Stimulated activated CD4-positive, alpha-beta T cell treated with anti-CD3 and anti-CD28 coated beads, Interleukin-2, amount 100 ng/mL, for 48 hours (primary cell): ENCODE data around the gene HYPK.
"Not testable (repeated sequence)": the region's sequence is repeated elsewhere in the genome, so short reads cannot be mapped to it uniquely, and the experiment has no call there.

Experiments
- DNase-seq, 2 donors: peaks; one replicate each; pipeline ENCODE4 v3.0.0-alpha.2; 2020

The HYPK gene

GRCh38 chr15:43795997-43796396 is 4.4 kb upstream of the HYPK start:
- no peak for DNase-seq

GRCh38 chr15:43796566-43796965 is 3.8 kb upstream of the HYPK start:
- DNase-seq = no peak

DNA sequence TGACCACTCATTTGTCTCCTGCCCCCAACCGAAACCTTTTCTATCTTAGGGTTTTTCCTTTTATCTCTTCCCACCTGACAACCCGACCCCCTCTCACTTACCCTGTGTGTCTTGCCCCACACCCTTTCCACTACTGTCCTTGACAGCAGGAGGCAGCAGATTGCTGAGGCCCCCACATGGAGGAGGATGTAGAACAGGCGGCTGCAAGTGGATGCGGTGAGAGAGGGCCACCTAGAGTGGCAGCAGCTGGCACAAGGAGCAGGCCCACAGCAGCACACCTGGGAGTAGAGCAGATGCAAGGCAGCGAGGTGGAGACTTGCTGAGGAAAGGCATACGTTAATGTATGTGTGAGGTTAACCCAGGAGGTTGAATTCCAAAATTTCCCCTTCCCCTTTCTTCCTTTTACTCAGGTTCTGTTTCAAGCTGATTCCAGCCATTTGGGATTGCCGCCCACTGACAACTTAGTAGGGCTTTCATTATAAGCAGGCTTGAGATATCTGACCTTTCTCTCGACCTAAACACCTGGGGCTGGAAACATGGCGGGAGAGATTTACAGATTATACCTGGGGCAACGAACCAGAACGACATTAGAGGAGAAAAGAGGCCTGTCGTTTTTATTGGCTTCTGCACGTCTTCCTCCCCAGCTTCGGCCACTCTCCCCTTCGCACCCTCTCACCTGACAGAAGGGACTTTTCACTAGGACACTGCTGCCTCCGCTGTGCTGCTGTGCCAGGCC is 1.0 kb upstream of the HYPK start:
- no peak for DNase-seq

GRCh38 chr15:43799945-43800285 is 484 bp upstream of the HYPK start, which contains the start of gene SERINC4:
Gene SERINC4 (minus strand): TSS chr15:43800220. CDS start chr15:43799986, 234 bp downstream.
- DNase-seq = no peak

DNA sequence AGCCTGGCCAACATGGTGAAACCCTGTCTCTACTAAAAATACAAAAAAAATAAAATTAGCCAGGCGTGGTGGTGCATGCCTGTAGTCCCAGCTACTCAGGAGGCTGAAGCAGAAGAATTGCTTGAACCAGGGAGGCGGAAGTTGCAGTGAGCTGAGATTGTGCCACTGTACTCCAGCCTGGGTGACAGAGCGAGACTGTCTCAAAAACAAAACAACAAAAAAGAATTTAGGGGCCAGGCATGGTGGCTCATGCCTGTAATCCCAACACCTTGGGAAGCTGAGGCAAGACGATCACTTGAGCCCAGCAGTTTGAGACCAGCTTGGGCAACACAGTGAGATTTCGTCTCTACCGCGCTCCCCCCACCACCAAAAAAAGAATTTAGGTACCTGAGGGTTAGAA is 2.3 kb downstream of the HYPK start:
- not testable (repeated sequence) for DNase-seq

DNA sequence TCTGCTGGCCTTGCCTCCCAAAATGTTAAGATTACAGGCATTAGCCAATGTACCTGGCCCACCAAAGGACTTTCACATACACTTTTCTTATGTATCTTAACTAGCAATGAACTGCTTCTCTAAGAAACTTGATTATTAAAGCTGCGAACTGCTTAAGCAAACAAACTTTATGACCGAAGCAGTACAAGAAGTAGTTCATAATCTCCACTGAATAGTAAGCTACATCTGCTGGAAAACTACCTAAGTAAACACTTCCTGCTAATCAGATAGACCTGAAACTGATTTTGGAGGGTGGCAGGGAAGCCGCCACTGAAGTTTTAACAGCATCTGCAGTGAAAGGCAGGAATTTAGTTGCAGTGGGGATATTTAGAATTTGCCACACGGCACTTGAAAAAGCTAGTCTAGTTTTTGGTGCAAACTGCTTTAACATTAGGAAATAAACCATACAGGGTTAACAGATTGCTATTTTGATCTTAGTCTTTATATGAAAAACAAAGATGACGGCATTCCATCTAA is 8.1 kb downstream of the HYPK start:
- no peak for DNase-seq

GRCh38 chr15:43808960-43809678 is 8.7 kb downstream of the HYPK start:
- DNase-seq = no peak

DNA sequence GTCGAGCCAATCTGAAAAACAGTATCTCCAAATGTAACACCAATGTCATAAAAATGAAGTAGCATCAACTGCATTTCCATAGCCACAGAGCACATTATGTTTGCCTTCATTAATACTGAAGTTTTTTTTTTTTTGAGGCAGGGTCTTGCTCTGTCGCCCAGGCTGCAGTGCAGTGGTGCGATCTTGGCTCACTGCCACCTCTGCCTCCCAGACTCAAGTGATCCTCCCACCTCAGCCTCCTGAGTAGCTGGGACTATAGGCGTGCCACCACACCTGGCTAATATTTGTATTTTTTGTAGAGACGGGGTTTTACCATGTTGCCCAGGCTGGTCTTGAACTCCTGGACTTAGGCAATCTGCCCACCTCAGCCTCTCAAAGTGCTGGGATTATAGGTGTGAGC is 14.7 kb downstream of the HYPK start:
- not testable (repeated sequence) for DNase-seq

GRCh38 chr15:43821505-43821904 is 21.1 kb downstream of the HYPK start:
- no peak for DNase-seq

DNA sequence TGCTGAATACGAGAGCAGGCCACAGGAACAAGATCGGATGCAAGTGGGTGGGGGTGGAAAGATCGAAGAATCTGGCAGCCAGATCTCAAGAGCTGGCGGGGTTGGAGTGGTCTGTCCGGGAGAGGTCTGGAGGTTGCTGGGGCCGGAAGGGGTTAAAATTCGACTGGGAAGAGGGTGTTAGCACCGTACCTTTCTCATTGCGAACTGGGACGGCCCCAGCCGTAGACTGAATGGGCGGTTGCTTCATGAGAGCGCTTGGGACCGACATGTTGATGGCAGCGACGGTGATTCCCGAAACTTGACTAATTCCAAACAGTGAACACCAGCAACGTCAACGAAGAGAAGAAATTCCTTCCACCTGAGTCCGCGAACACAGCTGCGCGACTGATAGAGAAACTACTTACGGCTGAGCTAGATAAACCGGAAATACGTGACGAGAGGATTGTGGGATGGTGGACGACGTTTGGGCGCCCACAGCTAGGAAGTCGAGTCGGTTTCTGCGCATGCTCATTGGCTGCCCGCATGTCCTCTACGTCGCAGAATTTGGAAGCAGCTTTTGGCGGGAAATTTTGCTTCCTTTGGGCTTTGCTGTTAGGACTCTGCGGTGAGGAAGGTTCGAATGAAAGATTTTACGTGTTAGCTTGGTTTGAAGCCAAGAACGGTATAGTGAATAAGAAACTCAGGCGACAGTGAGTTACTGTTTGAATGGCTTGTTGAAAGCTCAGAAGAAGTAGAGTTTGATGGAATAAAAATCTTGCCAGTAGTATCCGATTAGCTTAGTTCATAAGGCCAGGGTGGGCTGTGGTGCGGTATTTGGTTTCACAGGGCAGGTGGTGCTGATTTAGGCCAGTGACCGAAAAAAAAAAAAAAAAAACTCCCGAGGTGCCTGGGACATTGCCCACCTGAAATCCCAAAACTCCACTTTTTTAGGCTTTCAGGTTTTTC is 24.2 kb downstream of the HYPK start, which contains the start of gene MFAP1:
Gene MFAP1 (minus strand): TSS at position 389 of the 945 bp plus-strand sequence. CDS start 121 bp downstream, at position 268.
- DNase-seq = peak; percentile 86 to 90

- DNase-seq = not testable (repeated sequence)
These were observed 24.9 kb downstream of the HYPK start for GRCh38 chr15:43825305-43825704.

DNA sequence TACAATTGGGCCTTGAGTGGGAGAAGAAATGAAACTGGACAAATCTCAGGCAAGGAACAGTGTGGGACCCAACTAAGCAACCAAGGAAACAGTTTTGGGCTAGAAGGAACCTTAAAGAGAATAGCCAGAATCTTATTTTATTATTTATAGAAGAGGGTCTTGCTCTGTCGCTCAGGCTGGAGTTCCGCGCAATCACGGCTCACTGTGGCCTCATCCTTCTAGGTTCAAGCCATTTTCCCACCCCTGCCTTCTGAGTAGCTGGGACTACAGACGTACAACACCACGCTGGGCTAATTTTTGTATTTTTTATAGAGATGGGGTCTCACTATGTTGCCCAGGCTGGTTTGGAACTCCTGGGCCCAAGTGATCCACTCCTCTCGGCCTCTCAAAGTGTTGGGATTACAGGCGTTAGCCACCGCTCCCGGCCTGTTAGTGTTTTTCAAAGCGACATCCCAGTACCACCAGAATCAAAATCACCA is 25.7 kb downstream of the HYPK start:
- DNase-seq = no peak

GRCh38 chr15:43826508-43827341 is 26.3 kb downstream of the HYPK start, which contains the start of gene WDR76:
Gene WDR76 (plus strand): TSS chr15:43827002. CDS start chr15:43827033, 31 bp downstream.
- DNase-seq = peak; percentile 75 to 80

DNA sequence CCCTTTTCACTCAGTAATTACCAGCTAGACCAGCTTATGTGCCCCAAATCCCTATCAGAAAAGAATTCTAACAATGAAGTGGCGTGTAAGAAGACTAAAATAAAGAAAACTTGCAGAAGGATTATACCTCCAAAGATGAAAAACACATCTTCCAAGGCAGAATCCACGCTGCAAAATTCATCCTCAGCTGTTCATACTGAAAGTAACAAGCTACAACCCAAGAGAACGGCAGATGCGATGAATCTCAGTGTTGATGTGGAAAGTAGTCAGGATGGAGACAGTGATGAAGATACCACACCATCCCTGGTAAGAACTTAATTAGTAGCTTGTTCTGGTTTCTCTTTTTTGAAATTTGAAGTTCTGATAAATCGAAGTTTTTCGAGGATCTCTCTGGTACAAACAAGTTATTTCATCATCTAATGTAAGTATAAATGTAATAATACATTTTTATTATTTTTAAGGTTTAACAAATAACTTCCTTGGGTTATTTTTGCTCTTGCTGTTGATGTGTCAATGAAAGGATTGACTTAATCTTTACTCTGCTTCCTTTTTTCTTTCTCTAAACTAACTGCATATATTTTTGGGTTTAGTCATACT is 27.8 kb downstream of the HYPK start:
- peak; percentile 13 to 22 for DNase-seq

DNA sequence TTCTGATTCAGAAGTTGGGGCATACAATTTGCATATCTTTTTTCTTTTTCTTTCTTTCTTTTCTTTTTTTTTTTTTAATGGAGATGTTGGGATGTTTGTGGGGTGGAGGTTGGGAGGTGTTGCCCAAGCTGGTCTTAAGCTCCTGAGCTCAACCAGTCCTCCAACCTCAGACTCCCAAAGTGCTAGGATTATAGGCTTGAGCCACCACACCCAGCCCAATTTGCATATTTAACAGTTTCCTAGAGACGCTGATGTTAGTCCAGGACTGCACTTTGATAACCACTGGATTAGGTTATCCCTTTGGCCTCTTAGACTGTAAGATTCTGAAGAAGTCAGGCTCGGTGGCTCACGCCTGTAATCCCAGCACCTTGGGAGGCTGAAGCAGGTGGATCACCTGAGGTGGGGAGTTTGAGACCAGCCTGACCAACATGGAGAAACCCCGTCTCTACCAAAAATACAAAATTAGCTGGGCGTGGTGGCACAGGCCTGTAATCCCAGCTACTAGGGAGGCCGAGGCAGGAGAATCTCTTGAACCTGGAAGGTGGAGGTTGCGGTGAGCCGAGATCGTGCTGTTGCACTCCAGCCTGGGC is 29.6 kb downstream of the HYPK start:
- DNase-seq = not testable (repeated sequence)

GRCh38 chr15:43830691-43831275 is 30.4 kb downstream of the HYPK start:
- not testable (repeated sequence) for DNase-seq

DNA sequence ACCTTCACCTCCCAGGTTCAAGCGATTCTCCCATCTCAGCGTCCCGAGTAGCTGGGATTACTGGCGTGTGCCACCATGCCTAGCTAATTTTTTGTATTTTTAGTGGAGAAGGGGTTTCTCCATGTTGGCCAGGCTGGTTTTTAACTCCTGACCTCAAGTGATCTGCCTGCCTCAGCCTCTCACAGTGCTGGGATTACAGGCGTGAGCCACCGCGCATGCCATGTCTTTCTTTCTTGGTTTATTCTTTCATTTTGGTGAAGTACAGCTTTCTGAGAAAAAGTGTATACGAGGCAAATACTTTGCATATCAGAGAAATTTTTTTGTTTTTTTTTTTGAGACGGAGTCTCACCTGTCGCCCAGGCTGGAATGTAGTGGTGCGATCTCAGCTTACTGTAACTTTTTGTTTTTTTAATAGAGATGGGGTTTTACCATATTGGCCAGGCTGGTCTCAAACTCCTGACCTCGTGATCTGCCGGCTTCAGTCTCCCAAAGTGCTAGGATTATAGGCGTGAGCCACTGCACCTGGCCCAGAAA is 31.2 kb downstream of the HYPK start:
- DNase-seq = not testable (repeated sequence)

GRCh38 chr15:43832485-43832884 is 32.1 kb downstream of the HYPK start:
- DNase-seq = not testable (repeated sequence)

- no peak for DNase-seq
These were observed 45.0 kb downstream of the HYPK start for GRCh38 chr15:43845421-43845820.

- no peak for DNase-seq
These were observed 50.9 kb downstream of the HYPK start for GRCh38 chr15:43851251-43851650.
